ENCODE measurements around the gene ZCRB1.

DNA sequence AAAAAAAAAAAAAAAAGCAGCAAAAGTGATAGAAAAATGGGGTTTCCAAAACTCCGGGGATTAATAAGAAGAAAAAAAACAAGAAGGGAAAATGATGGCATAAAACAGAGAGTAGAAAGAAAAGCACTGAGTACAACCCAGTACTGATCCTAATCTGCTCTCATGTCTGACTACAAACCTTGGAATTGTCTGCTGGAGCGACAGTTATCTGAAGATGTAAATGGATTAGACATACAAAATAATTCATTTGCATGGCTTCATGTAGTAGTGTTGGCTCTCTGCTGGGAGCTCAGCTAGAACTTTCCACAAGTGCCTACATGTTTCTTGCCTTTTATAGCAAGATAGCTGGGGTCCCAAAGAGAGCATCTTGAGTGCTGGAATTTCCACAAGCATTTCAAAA lies 34.2 kb downstream of the ZCRB1 start:
- TF ChIP-seq POLR2A (IDR thresholded peaks at IDR 0.05; ENCODE audit: low read depth) (no peak), POLR2AphosphoS5 (IDR thresholded peaks at IDR 0.05) (no peak), EP300 (IDR thresholded peaks at IDR 0.05) (no peak)
- TF ChIP-seq, protein P1, sequence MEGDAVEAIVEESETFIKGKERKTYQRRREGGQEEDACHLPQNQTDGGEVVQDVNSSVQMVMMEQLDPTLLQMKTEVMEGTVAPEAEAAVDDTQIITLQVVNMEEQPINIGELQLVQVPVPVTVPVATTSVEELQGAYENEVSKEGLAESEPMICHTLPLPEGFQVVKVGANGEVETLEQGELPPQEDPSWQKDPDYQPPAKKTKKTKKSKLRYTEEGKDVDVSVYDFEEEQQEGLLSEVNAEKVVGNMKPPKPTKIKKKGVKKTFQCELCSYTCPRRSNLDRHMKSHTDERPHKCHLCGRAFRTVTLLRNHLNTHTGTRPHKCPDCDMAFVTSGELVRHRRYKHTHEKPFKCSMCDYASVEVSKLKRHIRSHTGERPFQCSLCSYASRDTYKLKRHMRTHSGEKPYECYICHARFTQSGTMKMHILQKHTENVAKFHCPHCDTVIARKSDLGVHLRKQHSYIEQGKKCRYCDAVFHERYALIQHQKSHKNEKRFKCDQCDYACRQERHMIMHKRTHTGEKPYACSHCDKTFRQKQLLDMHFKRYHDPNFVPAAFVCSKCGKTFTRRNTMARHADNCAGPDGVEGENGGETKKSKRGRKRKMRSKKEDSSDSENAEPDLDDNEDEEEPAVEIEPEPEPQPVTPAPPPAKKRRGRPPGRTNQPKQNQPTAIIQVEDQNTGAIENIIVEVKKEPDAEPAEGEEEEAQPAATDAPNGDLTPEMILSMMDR (IDR thresholded peaks at IDR 0.05) = no peak

All from esophagus muscularis mucosa (tissue), 4 donors.